ENCODE data around the gene FAM83G. TPM values are rescaled to one million over a fixed set of nuclear protein-coding genes. Genes with fewer than 3 reads are reported as not detected.
A peak's percentile ranks its signal among the peaks of the same experiment; 100 is the strongest.
"Not testable (repeated sequence)": the region's sequence is repeated elsewhere in the genome, so short reads cannot be mapped to it uniquely, and the experiment has no call there.

FAM83G gene
- total RNA-seq, 1 donor from 2014 or later: 2.2 TPM

DNA sequence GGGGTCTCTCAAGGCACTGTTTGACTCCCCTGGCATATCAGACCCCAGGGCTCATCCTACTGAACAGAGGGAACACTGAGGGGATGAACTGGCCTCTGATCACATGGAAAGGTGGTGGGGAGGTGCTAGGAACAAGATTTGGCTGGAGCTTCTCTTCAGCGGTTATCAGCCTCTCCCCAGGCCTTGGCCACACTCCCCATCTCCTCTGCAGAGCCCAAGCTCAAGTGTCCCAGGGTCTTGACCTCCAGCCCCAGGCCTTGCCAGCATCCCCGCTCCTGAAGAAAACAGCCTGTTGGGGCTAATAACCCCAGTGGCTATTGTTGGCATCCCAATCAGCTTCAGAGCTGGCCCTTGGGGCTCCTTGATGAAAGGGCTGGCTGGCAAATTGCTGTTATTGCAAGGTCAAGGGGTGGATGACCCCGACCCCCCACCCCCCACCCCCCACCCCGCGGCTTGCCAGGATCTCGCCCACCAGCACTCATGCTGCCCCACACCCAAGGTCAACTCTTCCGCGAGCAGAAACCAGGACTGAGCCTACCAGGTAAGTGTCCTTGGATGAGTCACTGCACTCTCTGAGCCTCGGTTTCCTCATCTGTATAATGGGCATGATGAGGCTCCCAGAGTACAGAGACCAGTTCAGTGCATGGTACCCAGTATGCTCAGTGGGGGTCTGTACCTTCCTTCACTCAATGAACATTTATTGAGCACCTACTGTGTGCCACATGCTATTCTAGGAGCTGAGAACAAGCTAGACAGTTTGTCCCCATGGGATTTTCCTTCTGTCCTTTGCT is 18.8 kb upstream of the FAM83G start:
- Histone ChIP-seq H3K27me3 (ENCODE audit: low read depth) (no peaks in the 10 kb centered on the region), H3K4me3 (no peak overlapping the region), H3K4me1 (no peaks in the 10 kb centered on the region), H3K9me3 (replicated peaks) (no peaks in the 10 kb centered on the region), H3K27ac (replicated peaks) (no peak overlapping the region), H3K36me3 (no peaks in the 10 kb centered on the region)
- TF ChIP-seq, protein P1, sequence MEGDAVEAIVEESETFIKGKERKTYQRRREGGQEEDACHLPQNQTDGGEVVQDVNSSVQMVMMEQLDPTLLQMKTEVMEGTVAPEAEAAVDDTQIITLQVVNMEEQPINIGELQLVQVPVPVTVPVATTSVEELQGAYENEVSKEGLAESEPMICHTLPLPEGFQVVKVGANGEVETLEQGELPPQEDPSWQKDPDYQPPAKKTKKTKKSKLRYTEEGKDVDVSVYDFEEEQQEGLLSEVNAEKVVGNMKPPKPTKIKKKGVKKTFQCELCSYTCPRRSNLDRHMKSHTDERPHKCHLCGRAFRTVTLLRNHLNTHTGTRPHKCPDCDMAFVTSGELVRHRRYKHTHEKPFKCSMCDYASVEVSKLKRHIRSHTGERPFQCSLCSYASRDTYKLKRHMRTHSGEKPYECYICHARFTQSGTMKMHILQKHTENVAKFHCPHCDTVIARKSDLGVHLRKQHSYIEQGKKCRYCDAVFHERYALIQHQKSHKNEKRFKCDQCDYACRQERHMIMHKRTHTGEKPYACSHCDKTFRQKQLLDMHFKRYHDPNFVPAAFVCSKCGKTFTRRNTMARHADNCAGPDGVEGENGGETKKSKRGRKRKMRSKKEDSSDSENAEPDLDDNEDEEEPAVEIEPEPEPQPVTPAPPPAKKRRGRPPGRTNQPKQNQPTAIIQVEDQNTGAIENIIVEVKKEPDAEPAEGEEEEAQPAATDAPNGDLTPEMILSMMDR (IDR thresholded peaks at IDR 0.05; ENCODE audit: borderline replicate concordance): no peak
- DNase-seq: no peak
- intact Hi-C loops (cut with micrococcal nuclease): no loop called here

DNA sequence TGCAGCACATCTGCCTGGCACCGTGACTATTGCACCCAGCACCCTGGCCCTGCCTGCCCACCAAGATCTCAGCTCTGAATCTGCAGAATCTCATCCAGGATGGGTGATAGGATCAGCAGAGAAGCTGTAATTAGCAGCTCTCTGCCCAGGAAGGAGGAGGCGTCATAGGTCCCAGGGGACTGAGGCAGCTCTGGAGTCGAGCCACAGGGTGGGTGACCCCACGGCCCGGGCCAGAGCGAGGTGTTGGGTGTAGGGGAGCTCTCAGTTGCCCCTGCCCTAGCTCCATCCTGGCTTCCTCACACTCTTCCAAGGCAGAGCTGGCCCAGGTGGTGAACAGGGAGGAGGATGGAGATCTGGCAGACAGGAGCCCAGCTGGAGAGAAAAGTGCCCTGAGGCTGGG is 18.2 kb upstream of the FAM83G start:
- H3K36me3 ChIP-seq: no peaks in the 10 kb centered on the region
- H3K9me3 ChIP-seq (replicated peaks): no peaks in the 10 kb centered on the region
- no peak overlapping the region for H3K4me3 ChIP-seq
- no peak for DNase-seq
- H3K27ac ChIP-seq (replicated peaks): no peak overlapping the region
- no peaks in the 10 kb centered on the region for H3K4me1 ChIP-seq
- TF ChIP-seq, protein P1 (IDR thresholded peaks at IDR 0.05; ENCODE audit: borderline replicate concordance): no peak
- intact Hi-C loops (cut with micrococcal nuclease): no loop called here
- H3K27me3 ChIP-seq (ENCODE audit: low read depth): no peaks in the 10 kb centered on the region

DNA sequence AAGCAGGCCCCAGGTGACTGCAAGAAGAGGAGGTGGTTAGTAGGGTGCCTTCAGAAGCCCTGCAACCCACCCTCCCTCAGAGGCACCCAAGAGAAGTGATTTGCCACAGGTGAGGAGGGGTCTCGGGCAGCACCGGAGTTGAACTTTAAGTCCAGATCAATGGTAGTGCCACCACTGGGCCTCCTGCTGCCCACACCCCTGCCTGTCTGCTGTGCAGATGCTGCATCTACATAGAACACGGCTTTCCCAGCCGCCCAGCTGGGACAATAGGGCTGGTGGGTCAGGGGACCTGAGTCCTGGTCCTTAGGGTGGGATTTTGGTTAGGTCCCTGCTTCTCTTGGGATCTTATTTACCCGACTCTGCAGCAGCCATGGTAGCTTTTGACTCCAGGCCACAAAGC is 17.6 kb upstream of the FAM83G start:
- no peak for DNase-seq
- TF ChIP-seq, protein P1 (IDR thresholded peaks at IDR 0.05; ENCODE audit: borderline replicate concordance): no peak
- no peaks in the 10 kb centered on the region for H3K9me3 ChIP-seq (replicated peaks)
- H3K4me1 ChIP-seq: no peaks in the 10 kb centered on the region
- H3K36me3 ChIP-seq: no peaks in the 10 kb centered on the region
- no peaks in the 10 kb centered on the region for H3K27me3 ChIP-seq (ENCODE audit: low read depth)
- H3K4me3 ChIP-seq: no peak overlapping the region
- intact Hi-C loops (cut with micrococcal nuclease): no loop called here
- H3K27ac ChIP-seq (replicated peaks): no peak overlapping the region

DNA sequence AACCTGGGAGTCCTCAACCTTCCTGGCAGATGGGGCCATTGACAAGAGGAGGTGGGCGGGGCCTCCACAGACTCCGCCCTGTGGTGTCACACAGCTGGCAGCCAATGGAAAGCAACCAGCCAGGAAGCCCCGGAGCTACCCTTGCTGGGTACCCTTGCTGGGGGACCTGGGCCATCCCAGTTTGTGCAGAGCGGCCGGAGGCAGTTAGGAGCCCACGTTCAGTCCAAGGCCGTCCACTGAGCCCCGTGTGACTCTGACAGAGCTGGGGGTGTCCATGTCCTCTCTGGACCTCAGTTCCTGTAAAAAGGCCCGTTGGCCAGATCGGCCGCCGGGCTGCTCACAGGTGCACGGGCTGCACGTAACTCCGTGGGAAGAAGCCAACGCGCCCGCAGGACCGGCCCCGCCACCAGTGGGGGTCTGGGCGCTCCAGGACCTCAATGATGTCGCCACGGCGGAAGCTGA is 17.1 kb upstream of the FAM83G start:
- TF ChIP-seq, protein P1 (IDR thresholded peaks at IDR 0.05; ENCODE audit: borderline replicate concordance): no peak
- Histone ChIP-seq H3K36me3 (no peaks in the 10 kb centered on the region), H3K27me3 (ENCODE audit: low read depth) (no peaks in the 10 kb centered on the region), H3K4me1 (no peaks in the 10 kb centered on the region), H3K4me3 (no peak overlapping the region), H3K9me3 (replicated peaks) (no peaks in the 10 kb centered on the region), H3K27ac (replicated peaks) (no peak overlapping the region)
- intact Hi-C loops (cut with micrococcal nuclease): no loop called here
- DNase-seq: no peak

DNA sequence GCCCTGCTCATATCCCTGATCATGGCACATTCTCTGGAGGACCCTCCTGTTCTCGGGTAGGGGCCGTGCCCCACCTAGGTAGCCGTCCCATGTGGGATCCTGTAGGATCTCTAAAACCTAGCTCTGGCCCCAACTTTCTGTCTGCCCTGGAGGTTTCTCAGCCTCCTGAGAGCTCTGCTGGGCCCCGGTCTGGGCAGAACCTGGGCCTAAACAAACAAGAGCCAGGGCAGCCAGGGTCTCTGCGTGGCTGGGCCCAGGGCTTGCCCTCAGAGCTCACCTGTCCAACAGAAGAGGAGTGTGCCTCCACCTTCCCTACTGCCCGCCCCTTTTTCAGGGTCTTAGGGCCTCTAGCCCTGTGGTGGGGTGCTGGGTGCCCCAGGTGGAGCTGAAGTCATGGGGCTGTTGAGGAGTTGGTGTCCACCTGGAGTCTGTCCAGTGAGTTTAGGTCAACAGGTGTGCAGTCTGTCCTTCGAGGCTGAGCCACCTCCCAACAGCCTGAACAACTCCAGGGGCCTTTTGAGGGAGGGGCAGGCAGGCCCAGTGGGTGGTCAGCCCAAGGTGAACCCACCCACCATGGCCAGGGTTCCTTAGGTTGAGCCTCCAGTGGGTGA is 16.6 kb upstream of the FAM83G start:
- intact Hi-C loops (cut with micrococcal nuclease); DNase-seq; H3K36me3 ChIP-seq; H3K4me1 ChIP-seq; H3K9me3 ChIP-seq (replicated peaks); H3K4me3 ChIP-seq; H3K27ac ChIP-seq (replicated peaks); H3K27me3 ChIP-seq (ENCODE audit: low read depth): not testable (repeated sequence)

DNA sequence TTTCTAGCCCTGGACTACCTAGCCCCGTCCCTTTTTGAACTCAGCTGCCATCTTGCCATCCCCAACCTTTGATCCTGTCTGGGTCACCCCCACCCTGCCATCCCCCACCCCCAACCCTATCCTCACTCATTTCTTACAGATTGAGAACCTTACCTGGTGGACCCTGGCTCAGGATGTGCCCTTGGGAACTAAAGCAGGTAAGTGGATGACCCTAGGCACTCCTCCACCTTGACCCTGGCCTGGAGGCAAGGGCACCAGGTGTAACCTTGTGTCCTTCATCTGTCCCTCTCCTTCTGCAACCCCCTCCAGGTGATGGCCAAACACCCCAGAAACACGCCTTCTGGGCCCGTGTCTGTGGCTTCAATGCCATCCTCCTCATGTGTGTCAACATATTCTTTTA is 15.5 kb upstream of the FAM83G start:
- Histone ChIP-seq H3K27ac (replicated peaks) (no peak overlapping the region), H3K36me3 (no peaks in the 10 kb centered on the region), H3K4me1 (no peaks in the 10 kb centered on the region), H3K4me3 (no peak overlapping the region), H3K9me3 (replicated peaks) (no peaks in the 10 kb centered on the region), H3K27me3 (ENCODE audit: low read depth) (no peaks in the 10 kb centered on the region)
- DNase-seq: peak; percentile 0
- TF ChIP-seq, protein P1 (IDR thresholded peaks at IDR 0.05; ENCODE audit: borderline replicate concordance): no peak
- intact Hi-C loops (cut with micrococcal nuclease): no loop called here

Data from left ventricle myocardium inferior (tissue), 1 donor.